SK-N-SH (cell line): ENCODE results near the gene OGFR. TPM values are rescaled to one million over a fixed set of nuclear protein-coding genes. Genes with fewer than 3 reads are reported as not detected.

ENCODE experiments used
- CTCF ChIA-PET: fragments of 300-600, 350-600 bp; formaldehyde crosslinking; extraction: SDS; loops from one replicate; lab custom pipeline; 2021; lab: Yijun Ruan, JAX
- POLR2A ChIA-PET: fragments of 350-600 bp; sonication (Branson Sonifier 250); formaldehyde crosslinking; extraction: SDS; loops from one replicate; lab custom pipeline; 2020; ENCODE audit warnings: antibody characterized with exemption, inconsistent platforms; lab: Yijun Ruan, JAX
- DNase-seq: peaks from one replicate; pipeline ENCODE4 v3.0.0; 2012
- H2AFZ ChIP-seq: fragments of 200-600 bp; sonication (generic); 2 replicates; pipeline ENCODE4 v1.8.1; 2016; ENCODE audit warnings: antibody characterized with exemption, mild to moderate bottlenecking, low read depth
- H3F3A ChIP-seq: fragments of 200-600 bp; sonication (generic); replicated peaks from 2 replicates; pipeline ENCODE3; 2016; ENCODE audit warnings: antibody characterized with exemption, mild to moderate bottlenecking; ENCODE audit not compliant: insufficient read depth
- H3K27ac ChIP-seq, 2 experiments: fragments of 200-500 bp in 1 of 2; fragments of 200-600 bp in 1 of 2; sonication (Bioruptor generic) in 1 of 2; sonication (generic), shearing (Covaris generic) in 1 of 2; 2 replicates each; pipeline versions ENCODE4 v1.5.1 to v1.6.1; 2014 to 2016; ENCODE audit warnings: low read depth in 2 of 2, inconsistent platforms in 1 of 2, low read length in 1 of 2, mild to moderate bottlenecking in 1 of 2, mixed read lengths in 1 of 2
- H3K27me3 ChIP-seq: fragments of 200-600 bp; sonication (generic), shearing (Covaris generic); 2 replicates; pipeline ENCODE4 v1.6.1; 2016; ENCODE audit warnings: mixed run types; ENCODE audit not compliant: insufficient read depth
- H3K36me3 ChIP-seq, 2 experiments: fragments of 200-500 bp in 1 of 2; fragments of 200-600 bp in 1 of 2; sonication (Bioruptor generic) in 1 of 2; sonication (generic) in 1 of 2; replicated peaks in 1 of 2; 2 replicates each; pipeline versions ENCODE3 to v1.5.1; 2014 to 2016; ENCODE audit warnings: low read length in 1 of 2, mild to moderate bottlenecking in 1 of 2; ENCODE audit not compliant: insufficient read depth in 2 of 2, control insufficient read depth in 1 of 2
- H3K4me1 ChIP-seq, 2 experiments: fragments of 200-500 bp in 1 of 2; fragments of 200-600 bp in 1 of 2; sonication (Bioruptor generic) in 1 of 2; sonication (generic), shearing (Covaris generic) in 1 of 2; 2 replicates each; pipeline versions ENCODE4 v1.5.1 to v1.6.1; 2014 to 2016; ENCODE audit warnings: low read depth in 1 of 2, low read length in 1 of 2, mixed run types in 1 of 2; ENCODE audit not compliant: insufficient read depth in 2 of 2, control insufficient read depth in 1 of 2
- H3K4me2 ChIP-seq: fragments of 200-600 bp; sonication (generic), shearing (Covaris generic); 2 replicates; pipeline ENCODE4 v1.6.1; 2017; ENCODE audit warnings: mixed run types
- H3K4me3 ChIP-seq, 2 experiments: fragments of 200-500 bp in 1 of 2; fragments of 200-600 bp in 1 of 2; sonication (Bioruptor generic) in 1 of 2; sonication (generic), shearing (Covaris generic) in 1 of 2; 2 replicates each; pipeline versions ENCODE4 v1.5.1 to v1.8.1; 2014 to 2016; ENCODE audit warnings: low read depth in 2 of 2, inconsistent platforms in 1 of 2, low read length in 1 of 2, mild to moderate bottlenecking in 1 of 2, mixed read lengths in 1 of 2, moderate library complexity in 1 of 2
- H3K79me2 ChIP-seq: fragments of 200-600 bp; sonication (generic); 2 replicates; pipeline ENCODE4 v1.8.1; 2017; ENCODE audit warnings: mild to moderate bottlenecking; ENCODE audit not compliant: insufficient read depth
- H3K9ac ChIP-seq: fragments of 200-600 bp; sonication (generic); 2 replicates; pipeline ENCODE4 v1.6.1; 2017; ENCODE audit warnings: mixed run types
- H3K9me2 ChIP-seq: fragments of 200-600 bp; sonication (generic); 2 replicates; pipeline ENCODE4 v1.6.1; 2017; ENCODE audit warnings: mixed run types
- H3K9me3 ChIP-seq: fragments of 200-600 bp; sonication (generic); 2 replicates; pipeline ENCODE4 v1.6.1; 2017; ENCODE audit warnings: mixed run types, mild to moderate bottlenecking, moderate library complexity
- H4K20me1 ChIP-seq: fragments of 200-600 bp; sonication (generic); 2 replicates; pipeline ENCODE4 v1.6.1; 2017; ENCODE audit warnings: mild to moderate bottlenecking, mixed run types; ENCODE audit not compliant: insufficient read depth
- ELF1 ChIP-seq: IDR thresholded peaks from 2 replicates; pipeline ENCODE4 v1.4.0; 2012
- EZH2phosphoT487 ChIP-seq: fragments of 200-600 bp; sonication (generic); IDR thresholded peaks from 2 replicates; pipeline ENCODE4 v1.6.1; 2017; ENCODE audit warnings: low read depth, mixed run types, mild to moderate bottlenecking, antibody characterized with exemption, moderate library complexity, borderline replicate concordance
- FOSL2 ChIP-seq: IDR thresholded peaks from 2 replicates; pipeline ENCODE4 v1.4.0; 2012; ENCODE audit warnings: low read depth, mild to moderate bottlenecking, moderate library complexity, borderline replicate concordance
- FOXJ3 ChIP-seq: sonication (generic); formaldehyde crosslinking; IDR thresholded peaks from 2 replicates; pipeline ENCODE4 v1.5.1; 2020; ENCODE audit warnings: mild to moderate bottlenecking, missing genetic modification reagents
- GABPA ChIP-seq: IDR thresholded peaks from 2 replicates; pipeline ENCODE4 v1.4.0; 2012; ENCODE audit warnings: low read depth, mild to moderate bottlenecking
- MEF2A ChIP-seq: IDR thresholded peaks from 2 replicates; pipeline ENCODE4 v1.4.0; 2012; ENCODE audit warnings: low read depth, borderline replicate concordance
- NRF1 ChIP-seq: IDR thresholded peaks from 2 replicates; pipeline ENCODE4 v1.6.1; 2012; ENCODE audit warnings: low read depth, mild to moderate bottlenecking, low read length
- RAD21 ChIP-seq: IDR thresholded peaks from 2 replicates; pipeline ENCODE4 v1.6.1; 2012; ENCODE audit warnings: mild to moderate bottlenecking, low read length
- RXRA ChIP-seq: IDR thresholded peaks from 2 replicates; pipeline ENCODE4 v1.4.0; 2012; ENCODE audit warnings: low read depth, mild to moderate bottlenecking, borderline replicate concordance
- SMC3 ChIP-seq: IDR thresholded peaks from 2 replicates; pipeline ENCODE4 v1.6.1; 2012; ENCODE audit warnings: low read depth, low read length, improper control_type of control experiment
- TCF12 ChIP-seq: IDR thresholded peaks from 2 replicates; pipeline ENCODE4 v1.4.0; 2012
- TEAD4 ChIP-seq: IDR thresholded peaks from 2 replicates; pipeline ENCODE4 v1.4.0; 2012; ENCODE audit warnings: mild to moderate bottlenecking, borderline replicate concordance; ENCODE audit not compliant: insufficient read depth
- YY1 ChIP-seq: IDR thresholded peaks from 2 replicates; pipeline ENCODE4 v1.4.0; 2012; ENCODE audit warnings: low read depth, mild to moderate bottlenecking
- WGBS: methylation state at CpG from one replicate; pipeline ENCODE4 v1.1.6; 2017; ENCODE audit warnings: low lambda C conversion rate; 5-methylcytosine and 5-hydroxymethylcytosine counted together
- polyA plus RNA-seq, 3 experiments: library from polyadenylated mRNA; depleted of rRNA; stranded (reverse); fragments of >200 nt; gene quantifications; 2 replicates each; pipeline ENCODE4 v1.2.3, GENCODE V29; 2012
- TF ChIP-seq, protein P1 (sequence below): fragments of 150-350 bp; IDR thresholded peaks from 2 replicates; pipeline ENCODE4 v1.6.1; 2016; ENCODE audit warnings: mild to moderate bottlenecking, low read depth, low read length
- TF ChIP-seq, protein P2 (sequence below): IDR thresholded peaks from 2 replicates; pipeline ENCODE4 v1.4.0; 2012; ENCODE audit warnings: low read depth, borderline replicate concordance
- TF ChIP-seq, protein P3 (sequence below): fragments of 150-350 bp; IDR thresholded peaks from 2 replicates; pipeline ENCODE4 v1.6.1; 2017; ENCODE audit warnings: antibody characterized with exemption, low read length, low read depth, borderline replicate concordance
- TF ChIP-seq, protein P4 (sequence below): IDR thresholded peaks from 2 replicates; pipeline ENCODE4 v1.4.0; 2012; ENCODE audit warnings: low read depth, borderline replicate concordance

OGFR gene
- polyA plus RNA-seq, 1 of the 3 experiments (the other 2 are of a cell fraction): 60.8 TPM

DNA sequence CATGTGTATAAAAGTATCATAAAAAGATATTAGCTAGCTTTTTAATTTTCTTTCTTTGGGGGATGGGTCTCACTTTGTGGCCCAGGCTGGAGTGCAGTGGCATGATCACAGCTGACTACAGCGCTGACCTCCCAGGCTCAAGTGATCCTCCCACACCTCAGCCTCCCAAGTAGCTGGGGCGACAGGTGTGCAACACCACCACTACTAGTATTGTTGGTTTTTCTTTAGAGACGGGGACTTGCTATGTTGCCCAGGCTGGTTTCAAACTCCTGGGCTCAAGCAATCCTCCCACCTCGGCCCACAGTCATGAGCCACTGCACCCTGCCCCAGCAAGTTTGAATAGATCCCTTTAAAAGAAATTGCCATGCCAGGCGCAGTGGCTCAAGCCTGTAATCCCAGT is 50.5 kb downstream of the OGFR start (continued):
- TF ChIP-seq, protein P1, sequence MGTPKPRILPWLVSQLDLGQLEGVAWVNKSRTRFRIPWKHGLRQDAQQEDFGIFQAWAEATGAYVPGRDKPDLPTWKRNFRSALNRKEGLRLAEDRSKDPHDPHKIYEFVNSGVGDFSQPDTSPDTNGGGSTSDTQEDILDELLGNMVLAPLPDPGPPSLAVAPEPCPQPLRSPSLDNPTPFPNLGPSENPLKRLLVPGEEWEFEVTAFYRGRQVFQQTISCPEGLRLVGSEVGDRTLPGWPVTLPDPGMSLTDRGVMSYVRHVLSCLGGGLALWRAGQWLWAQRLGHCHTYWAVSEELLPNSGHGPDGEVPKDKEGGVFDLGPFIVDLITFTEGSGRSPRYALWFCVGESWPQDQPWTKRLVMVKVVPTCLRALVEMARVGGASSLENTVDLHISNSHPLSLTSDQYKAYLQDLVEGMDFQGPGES: no peak
- no peak for TF ChIP-seq YY1
- no peak for TF ChIP-seq RXRA
- no peak for TF ChIP-seq NRF1
- TF ChIP-seq, protein P2, sequence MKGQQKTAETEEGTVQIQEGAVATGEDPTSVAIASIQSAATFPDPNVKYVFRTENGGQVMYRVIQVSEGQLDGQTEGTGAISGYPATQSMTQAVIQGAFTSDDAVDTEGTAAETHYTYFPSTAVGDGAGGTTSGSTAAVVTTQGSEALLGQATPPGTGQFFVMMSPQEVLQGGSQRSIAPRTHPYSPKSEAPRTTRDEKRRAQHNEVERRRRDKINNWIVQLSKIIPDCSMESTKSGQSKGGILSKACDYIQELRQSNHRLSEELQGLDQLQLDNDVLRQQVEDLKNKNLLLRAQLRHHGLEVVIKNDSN: no peak
- no peak for TF ChIP-seq ELF1
- TF ChIP-seq GABPA: no peak
- no peak for TF ChIP-seq TEAD4
- TF ChIP-seq FOXJ3 (CRISPR knock-in tag): no peak
- TF ChIP-seq SMC3: no peak
- TF ChIP-seq, protein P3, sequence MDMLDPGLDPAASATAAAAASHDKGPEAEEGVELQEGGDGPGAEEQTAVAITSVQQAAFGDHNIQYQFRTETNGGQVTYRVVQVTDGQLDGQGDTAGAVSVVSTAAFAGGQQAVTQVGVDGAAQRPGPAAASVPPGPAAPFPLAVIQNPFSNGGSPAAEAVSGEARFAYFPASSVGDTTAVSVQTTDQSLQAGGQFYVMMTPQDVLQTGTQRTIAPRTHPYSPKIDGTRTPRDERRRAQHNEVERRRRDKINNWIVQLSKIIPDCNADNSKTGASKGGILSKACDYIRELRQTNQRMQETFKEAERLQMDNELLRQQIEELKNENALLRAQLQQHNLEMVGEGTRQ: no peak
- TF ChIP-seq EZH2phosphoT487: no peak
- no peak for TF ChIP-seq TCF12

DNA sequence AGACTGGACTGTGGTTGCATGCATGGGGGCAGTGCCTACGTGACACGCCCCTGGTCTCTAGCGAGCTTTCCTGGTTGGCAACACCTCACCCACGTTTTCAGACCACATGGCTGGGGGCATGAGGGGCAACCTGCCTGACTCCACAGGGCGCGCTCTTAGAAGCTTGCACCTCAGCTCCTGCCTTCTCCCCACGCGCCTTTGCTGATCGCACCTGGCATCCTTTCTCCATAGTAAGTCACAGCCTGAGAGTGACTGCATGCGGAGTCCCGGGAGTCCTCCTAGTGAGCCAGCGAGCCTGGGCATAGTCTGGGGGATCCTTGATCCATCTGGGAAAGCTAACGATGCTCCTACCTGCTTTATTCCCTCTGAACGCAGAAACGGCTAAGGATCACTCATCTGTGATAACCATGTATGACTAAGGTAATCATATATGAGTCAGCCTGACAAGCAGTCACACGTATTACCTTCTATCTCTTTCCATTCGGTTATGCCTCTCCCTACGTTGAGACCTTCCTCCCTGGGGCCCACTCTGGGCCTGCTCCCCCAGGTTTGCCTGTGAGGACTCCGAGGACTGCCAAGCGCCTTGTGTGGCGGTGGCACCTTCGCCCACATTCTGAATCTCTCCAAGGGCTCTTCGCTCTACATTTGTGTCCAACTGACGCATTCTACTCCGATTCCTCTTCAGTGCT is 52.4 kb downstream of the OGFR start:
- CTCF ChIA-PET: interaction anchor here (1.3 to 1.9 kb wide), 2 partner anchors 35 to 115 kb away, joined by 3 to 5 read pairs; no protein-coding TSS in a partner anchor
- Histone ChIP-seq H3K27me3 (no peaks in the 10 kb centered on the region), H4K20me1 (peaks cover 21% of the 10 kb centered on the region), H2AFZ (no peak overlapping the region), H3K4me2 (no peak overlapping the region), H3K9me3 (no peaks in the 10 kb centered on the region), H3K9ac (no peak overlapping the region), H3K4me1 (peaks cover 10 to 15% of the 10 kb centered on the region in 2 experiments; a peak in 3 of 4 replicates), H3K36me3 (peaks cover 16 to 44% of the 10 kb centered on the region in 2 experiments), H3K27ac (no peak overlapping the region), H3F3A (peaks cover 1% of the 10 kb centered on the region), H3K79me2 (peaks cover 66% of the 10 kb centered on the region), H3K9me2 (no peaks in the 10 kb centered on the region), H3K4me3 (no peak overlapping the region)
- no peak for DNase-seq
- TF ChIP-seq, protein P2: no peak
- TF ChIP-seq ELF1: no peak
- TF ChIP-seq, protein P3: no peak
- TF ChIP-seq FOSL2: no peak
- TF ChIP-seq RAD21: no peak
- TF ChIP-seq TEAD4: no peak
- no peak for TF ChIP-seq MEF2A
- no peak for TF ChIP-seq GABPA
- TF ChIP-seq, protein P4, sequence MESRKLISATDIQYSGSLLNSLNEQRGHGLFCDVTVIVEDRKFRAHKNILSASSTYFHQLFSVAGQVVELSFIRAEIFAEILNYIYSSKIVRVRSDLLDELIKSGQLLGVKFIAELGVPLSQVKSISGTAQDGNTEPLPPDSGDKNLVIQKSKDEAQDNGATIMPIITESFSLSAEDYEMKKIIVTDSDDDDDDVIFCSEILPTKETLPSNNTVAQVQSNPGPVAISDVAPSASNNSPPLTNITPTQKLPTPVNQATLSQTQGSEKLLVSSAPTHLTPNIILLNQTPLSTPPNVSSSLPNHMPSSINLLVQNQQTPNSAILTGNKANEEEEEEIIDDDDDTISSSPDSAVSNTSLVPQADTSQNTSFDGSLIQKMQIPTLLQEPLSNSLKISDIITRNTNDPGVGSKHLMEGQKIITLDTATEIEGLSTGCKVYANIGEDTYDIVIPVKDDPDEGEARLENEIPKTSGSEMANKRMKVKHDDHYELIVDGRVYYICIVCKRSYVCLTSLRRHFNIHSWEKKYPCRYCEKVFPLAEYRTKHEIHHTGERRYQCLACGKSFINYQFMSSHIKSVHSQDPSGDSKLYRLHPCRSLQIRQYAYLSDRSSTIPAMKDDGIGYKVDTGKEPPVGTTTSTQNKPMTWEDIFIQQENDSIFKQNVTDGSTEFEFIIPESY: no peak
- 93% methylated on average over 25 of the region's 25 CpGs for WGBS
- POLR2A ChIA-PET: no interaction called here
